Neural progenitor cell (in vitro differentiated cells): Measurements from ENCODE around the gene FBXL17.

Experiments
- CTCF ChIP-seq: fragments of 200-600 bp; sonication (generic); IDR thresholded peaks from 2 replicates; pipeline ENCODE4 v1.5.1; 2017; ENCODE audit warnings: antibody characterized with exemption, mild to moderate bottlenecking
- EZH2 ChIP-seq: fragments of 200-600 bp; sonication (generic); IDR thresholded peaks from 2 replicates; pipeline ENCODE4 v1.6.1; 2017; ENCODE audit warnings: antibody characterized with exemption, mild to moderate bottlenecking, moderate library complexity
- EZH2phosphoT487 ChIP-seq: fragments of 200-600 bp; sonication (generic); IDR thresholded peaks from 2 replicates; pipeline ENCODE4 v1.6.1; 2017; ENCODE audit warnings: antibody characterized with exemption

DNA sequence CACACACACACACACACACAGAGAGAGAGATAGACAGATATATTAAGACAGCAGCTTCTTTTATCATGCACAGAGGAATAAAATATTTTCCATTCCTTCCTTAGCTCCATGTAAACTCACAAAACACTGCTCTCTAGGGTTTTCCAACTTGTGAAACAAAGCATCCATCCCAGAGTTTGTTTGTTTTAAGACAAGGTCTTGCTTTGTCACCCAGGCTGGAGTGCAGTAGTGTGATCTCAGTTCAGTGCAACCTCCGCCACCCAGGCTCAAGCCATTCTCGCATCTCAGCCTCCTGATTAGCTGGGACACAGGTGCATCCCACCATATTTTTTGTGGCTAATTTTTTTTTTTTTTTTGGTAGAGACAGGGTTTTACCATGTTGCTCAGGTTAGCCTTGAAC is 298.7 kb downstream of the FBXL17 start:
- TF ChIP-seq CTCF (no peak), EZH2 (no peak), EZH2phosphoT487 (no peak)
